HG02759 (cell line): ENCODE data around the gene NTSR1.

ENCODE experiments used
- ATAC-seq: cut with Tn5 transposase; IDR thresholded peaks from one replicate; pipeline ENCODE4 v1.9.1; 2021; ENCODE audit warnings: mild to moderate bottlenecking, moderate library complexity; ENCODE audit not compliant: unreplicated experiment

Gene NTSR1

GRCh38 chr20:62706857-62707256, 1.8 kb upstream of the NTSR1 start:
- ATAC-seq, result no peak

GRCh38 chr20:62707276-62707920, 1.2 kb upstream of the NTSR1 start:
- no peak for ATAC-seq

- ATAC-seq, result no peak
These were observed 615 bp upstream of the NTSR1 start for GRCh38 chr20:62707921-62708521.

- ATAC-seq, result no peak
These were observed 885 bp downstream of the NTSR1 start for GRCh38 chr20:62709537-62709905.

GRCh38 chr20:62710221-62710885, 1.7 kb downstream of the NTSR1 start:
- no peak for ATAC-seq

GRCh38 chr20:62710886-62711702, 2.5 kb downstream of the NTSR1 start:
- no peak for ATAC-seq

GRCh38 chr20:62711703-62712101, 3.1 kb downstream of the NTSR1 start:
- ATAC-seq, result no peak

- no peak for ATAC-seq
These were observed 4.0 kb downstream of the NTSR1 start for GRCh38 chr20:62712606-62713005.

- ATAC-seq, result no peak
These were observed 5.4 kb downstream of the NTSR1 start for GRCh38 chr20:62714006-62714405.

- ATAC-seq, result no peak
These were observed 6.2 kb downstream of the NTSR1 start for GRCh38 chr20:62714799-62715198.

GRCh38 chr20:62715201-62715600, 6.6 kb downstream of the NTSR1 start:
- no peak for ATAC-seq

- no peak for ATAC-seq
These were observed 7.7 kb downstream of the NTSR1 start for GRCh38 chr20:62716198-62716940.

- ATAC-seq, result no peak
These were observed 8.3 kb downstream of the NTSR1 start for GRCh38 chr20:62716941-62717310.

- no peak for ATAC-seq
These were observed 9.3 kb downstream of the NTSR1 start for GRCh38 chr20:62717933-62718332.

- no peak for ATAC-seq
These were observed 9.9 kb downstream of the NTSR1 start for GRCh38 chr20:62718546-62718945.

GRCh38 chr20:62719250-62719935, 10.8 kb downstream of the NTSR1 start:
- ATAC-seq, result no peak

- no peak for ATAC-seq
These were observed 13.1 kb downstream of the NTSR1 start for GRCh38 chr20:62721511-62722370.

GRCh38 chr20:62722627-62723026, 14.0 kb downstream of the NTSR1 start:
- ATAC-seq, result no peak

GRCh38 chr20:62723351-62723750, 14.7 kb downstream of the NTSR1 start:
- ATAC-seq, result no peak
